OCI-LY3 (cell line): ENCODE measurements around the gene BLM.

Experiments
- H2AFZ ChIP-seq: fragments of 200-600, 300-600 bp; shearing (Covaris generic); 2 replicates; pipeline ENCODE4 v1.6.0; 2014; ENCODE audit warnings: antibody characterized with exemption, low read depth, low read length
- H3K27ac ChIP-seq: fragments of 200-600, 300-600 bp; sonication (generic); 2 replicates; pipeline ENCODE4 v1.5.1; 2014; ENCODE audit warnings: mild to moderate bottlenecking, low read length, moderate library complexity, mixed read lengths
- H3K27me3 ChIP-seq: fragments of 200-600, 300-600 bp; sonication (generic); 2 replicates; pipeline ENCODE4 v1.6.1; 2014; ENCODE audit warnings: low read depth, low read length, mixed read lengths
- H3K36me3 ChIP-seq: fragments of 200-600, 300-600 bp; sonication (generic); replicated peaks from 2 replicates; pipeline ENCODE3; 2014; ENCODE audit warnings: low read depth, low read length, mixed read lengths
- H3K4me1 ChIP-seq: fragments of 300-600, 200-600 bp; sonication (generic); 2 replicates; pipeline ENCODE4 v1.6.1; 2014; ENCODE audit warnings: low read length, mixed read lengths
- H3K4me2 ChIP-seq: fragments of 200-600, 300-600 bp; sonication (generic); 2 replicates; pipeline ENCODE4 v1.6.1; 2014; ENCODE audit warnings: low read length, mixed read lengths
- H3K4me3 ChIP-seq: fragments of 300-600, 200-600 bp; sonication (generic); 2 replicates; pipeline ENCODE4 v1.5.1; 2014; ENCODE audit warnings: antibody characterized with exemption, mild to moderate bottlenecking, low read length, moderate library complexity
- H3K79me2 ChIP-seq: fragments of 300-600, 200-600 bp; shearing (Covaris generic); 2 replicates; pipeline ENCODE4 v1.6.1; 2014; ENCODE audit warnings: mild to moderate bottlenecking, low read length, mixed read lengths
- H3K9ac ChIP-seq: fragments of 300-600, 200-600 bp; shearing (Covaris generic); 2 replicates; pipeline ENCODE4 v1.6.0; 2014; ENCODE audit warnings: mild to moderate bottlenecking, low read length, moderate library complexity
- H3K9me3 ChIP-seq: fragments of 200-600, 300-600 bp; shearing (Covaris generic); 2 replicates; pipeline ENCODE4 v1.6.1; 2014; ENCODE audit warnings: low read length, mixed read lengths; ENCODE audit not compliant: insufficient read depth
- H4K20me1 ChIP-seq: fragments of 200-600, 300-600 bp; sonication (generic); 2 replicates; pipeline ENCODE4 v1.6.1; 2016; ENCODE audit warnings: low read length, mixed read lengths; ENCODE audit not compliant: insufficient read depth
- CTCF ChIP-seq: fragments of 200-600, 300-600 bp; sonication (generic); IDR thresholded peaks from 2 replicates; pipeline ENCODE4 v1.5.1; 2014; ENCODE audit warnings: antibody characterized with exemption, low read length, low read depth
- EZH2phosphoT487 ChIP-seq: fragments of 200-600 bp; shearing (Covaris generic); IDR thresholded peaks from 2 replicates; pipeline ENCODE4 v1.6.1; 2018; ENCODE audit warnings: antibody characterized with exemption, mixed run types, low read depth

BLM gene

GRCh38 chr15:90690585-90690984 is 26.6 kb upstream of the BLM start:
- Histone ChIP-seq H3K36me3 (no peaks in the 10 kb centered on the region), H3K4me3 (no peak overlapping the region), H2AFZ (no peak overlapping the region), H3K4me1 (peaks cover 15% of the 10 kb centered on the region), H3K9me3 (no peaks in the 10 kb centered on the region), H3K79me2 (no peaks in the 10 kb centered on the region), H3K4me2 (no peak overlapping the region), H3K27me3 (no peaks in the 10 kb centered on the region), H3K9ac (no peak overlapping the region), H4K20me1 (no peaks in the 10 kb centered on the region), H3K27ac (no peak overlapping the region)
- TF ChIP-seq CTCF (no peak), EZH2phosphoT487 (no peak)

- Histone ChIP-seq H3K9me3 (no peaks in the 10 kb centered on the region), H3K27ac (no peak overlapping the region), H3K79me2 (no peaks in the 10 kb centered on the region), H3K36me3 (no peaks in the 10 kb centered on the region), H3K9ac (no peak overlapping the region), H3K4me2 (no peak overlapping the region), H3K4me3 (no peak overlapping the region), H3K27me3 (no peaks in the 10 kb centered on the region), H3K4me1 (peaks cover 7% of the 10 kb centered on the region), H2AFZ (no peak overlapping the region), H4K20me1 (no peaks in the 10 kb centered on the region)
- TF ChIP-seq CTCF = no peak
- TF ChIP-seq EZH2phosphoT487 = no peak
These were observed 25.8 kb upstream of the BLM start for GRCh38 chr15:90691369-90691768.

GRCh38 chr15:90691982-90692773 is 25.0 kb upstream of the BLM start:
- H3K4me1 ChIP-seq = no peaks in the 10 kb centered on the region
- no peaks in the 10 kb centered on the region for H3K27me3 ChIP-seq
- no peak overlapping the region for H3K9ac ChIP-seq
- H3K27ac ChIP-seq = no peak overlapping the region
- no peaks in the 10 kb centered on the region for H3K36me3 ChIP-seq
- no peaks in the 10 kb centered on the region for H4K20me1 ChIP-seq
- no peaks in the 10 kb centered on the region for H3K9me3 ChIP-seq
- no peaks in the 10 kb centered on the region for H3K79me2 ChIP-seq
- no peak overlapping the region for H2AFZ ChIP-seq
- TF ChIP-seq CTCF = no peak
- TF ChIP-seq EZH2phosphoT487 = no peak
- H3K4me2 ChIP-seq = no peak overlapping the region
- no peak overlapping the region for H3K4me3 ChIP-seq

GRCh38 chr15:90694987-90695386 is 22.2 kb upstream of the BLM start:
- Histone ChIP-seq H3K4me3 (no peak overlapping the region), H3K4me1 (no peaks in the 10 kb centered on the region), H3K4me2 (no peak overlapping the region), H3K27ac (no peak overlapping the region), H3K9me3 (no peaks in the 10 kb centered on the region), H3K9ac (no peak overlapping the region), H4K20me1 (no peaks in the 10 kb centered on the region), H3K79me2 (no peaks in the 10 kb centered on the region), H3K36me3 (no peaks in the 10 kb centered on the region), H3K27me3 (no peaks in the 10 kb centered on the region), H2AFZ (no peak overlapping the region)
- TF ChIP-seq CTCF (no peak), EZH2phosphoT487 (no peak)
